CD4-positive, alpha-beta T cell treated with Interleukin-2 at 100 ng/mL for 4 hours (primary cell): Measurements from ENCODE around the gene HSD17B7.
A peak's percentile ranks its signal among the peaks of the same experiment; 100 is the strongest.
"Not testable (repeated sequence)": the region's sequence is repeated elsewhere in the genome, so short reads cannot be mapped to it uniquely, and the experiment has no call there.

ENCODE experiments used
- DNase-seq: peaks from one replicate; pipeline ENCODE4 v3.0.0-alpha.2; 2020; ENCODE audit warnings: low spot score

Gene HSD17B7

GRCh38 chr1:162812357-162812756 is 21.9 kb downstream of the HSD17B7 start:
- DNase-seq = not testable (repeated sequence)

DNA sequence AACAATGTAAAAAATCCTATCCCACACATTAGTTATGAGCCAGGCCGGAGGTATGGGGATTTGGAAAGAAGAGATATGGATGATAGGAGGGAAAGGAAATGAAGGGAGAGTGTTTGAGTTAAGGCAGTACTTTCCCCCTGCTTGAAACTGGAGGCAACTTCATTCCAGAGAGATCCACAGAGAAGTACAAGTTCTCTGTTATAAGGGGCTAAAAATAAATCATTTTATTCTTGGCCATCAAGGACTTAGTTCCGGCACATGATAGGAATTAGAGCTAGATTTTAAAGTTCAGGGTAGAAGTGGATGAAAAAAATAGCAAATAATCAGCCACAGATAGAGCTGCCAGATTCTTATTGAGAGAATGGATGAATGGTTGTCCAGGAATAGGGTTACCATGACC is 27.6 kb downstream of the HSD17B7 start:
- DNase-seq = not testable (repeated sequence)

DNA sequence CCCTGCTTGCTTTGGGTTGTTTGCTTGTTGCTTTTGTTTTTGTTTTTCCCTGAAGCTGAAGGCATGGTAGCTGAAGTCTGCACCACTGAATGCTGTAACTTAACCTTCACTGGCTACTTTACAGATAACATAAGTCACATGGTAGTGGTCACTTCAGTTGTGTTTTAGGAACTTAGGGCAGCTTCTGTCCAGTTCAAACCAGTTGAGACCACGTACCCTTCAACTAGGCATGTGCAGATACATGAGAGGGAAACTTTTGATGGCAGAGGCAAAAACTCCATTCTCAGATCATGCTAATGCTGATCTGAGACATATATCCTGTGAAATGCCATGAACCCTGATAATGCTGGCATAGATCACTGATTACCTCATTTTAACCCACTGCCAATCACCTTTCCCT is 28.2 kb downstream of the HSD17B7 start:
- not testable (repeated sequence) for DNase-seq

- DNase-seq = no peak
Observed at GRCh38 chr1:162822391-162823200, 32.1 kb downstream of the HSD17B7 start.

GRCh38 chr1:162823231-162823630 is 32.7 kb downstream of the HSD17B7 start:
- DNase-seq = peak; percentile 18

DNA sequence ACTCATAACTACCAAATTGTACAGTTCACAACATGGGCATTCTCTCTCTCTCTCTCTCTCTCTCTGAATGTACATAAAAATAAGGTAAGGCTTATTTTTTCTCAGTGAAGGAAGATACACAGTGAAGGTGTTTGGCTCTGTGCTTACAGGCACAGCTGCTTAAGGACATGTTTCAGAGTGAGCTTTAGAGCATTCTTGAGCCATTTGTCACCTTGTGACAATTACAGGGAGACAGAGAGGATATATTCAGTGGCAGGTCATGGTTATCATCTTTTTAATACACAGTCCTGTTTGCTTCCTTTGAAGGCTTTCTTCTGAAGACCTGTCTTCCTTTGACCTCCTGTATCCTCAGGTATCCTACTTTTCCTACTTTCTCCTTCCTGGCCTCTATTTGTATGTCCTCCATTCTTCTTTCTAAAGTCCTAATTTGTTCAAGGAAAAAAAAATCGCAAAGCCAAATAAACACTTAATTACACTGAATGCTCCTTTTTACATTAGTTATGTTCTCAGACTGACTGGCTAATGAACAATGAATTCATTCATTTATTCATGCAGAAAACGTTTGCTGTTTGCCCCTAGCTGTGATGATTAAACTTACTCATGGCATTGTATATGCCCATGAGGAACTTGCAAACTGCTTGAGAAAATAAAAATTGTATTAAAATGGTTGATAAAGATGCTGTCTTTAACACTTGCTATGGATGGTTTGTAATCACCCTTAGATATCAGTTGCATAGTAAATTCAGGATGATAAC is 33.4 kb downstream of the HSD17B7 start:
- no peak for DNase-seq

DNA sequence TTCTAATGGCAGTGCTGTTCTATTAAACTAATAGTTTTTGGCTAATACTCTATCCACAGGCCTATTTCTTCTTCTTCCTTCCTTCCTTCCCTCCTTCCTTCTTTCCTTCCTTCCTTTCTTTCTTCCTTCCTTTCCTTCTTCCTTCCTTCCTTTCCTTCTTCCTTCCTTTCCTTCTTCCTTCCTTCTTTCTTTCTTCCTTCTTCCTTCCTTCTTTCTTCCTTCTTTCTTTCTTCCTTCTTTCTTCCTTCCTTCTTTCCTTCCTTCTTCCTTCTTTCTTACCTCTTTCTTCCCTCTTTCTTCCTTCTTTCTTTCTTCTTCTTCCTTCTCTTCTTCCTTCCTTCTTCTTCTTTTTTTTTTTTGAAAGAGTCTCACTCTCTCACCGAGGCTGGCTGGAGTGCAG is 38.8 kb downstream of the HSD17B7 start:
- no peak for DNase-seq

DNA sequence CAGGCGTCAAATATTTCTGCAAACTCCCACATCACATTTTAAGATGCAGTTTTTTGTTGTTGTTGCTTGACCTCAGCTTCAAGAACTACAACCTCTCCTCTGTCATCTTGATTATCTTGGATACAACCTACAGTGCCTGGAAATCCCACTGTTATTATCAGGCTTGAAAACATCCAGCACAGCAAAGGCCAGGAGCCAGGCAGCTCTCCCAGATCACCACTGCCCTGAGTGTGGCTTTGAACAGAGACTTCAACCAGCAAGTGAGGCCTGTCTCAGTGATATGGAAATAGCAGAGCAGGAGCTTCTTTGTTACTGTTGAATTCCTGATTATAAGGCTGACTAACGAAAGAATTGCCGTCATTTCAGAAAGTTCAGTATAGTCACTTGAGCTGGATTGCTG is 42.0 kb downstream of the HSD17B7 start:
- DNase-seq = no peak

DNA sequence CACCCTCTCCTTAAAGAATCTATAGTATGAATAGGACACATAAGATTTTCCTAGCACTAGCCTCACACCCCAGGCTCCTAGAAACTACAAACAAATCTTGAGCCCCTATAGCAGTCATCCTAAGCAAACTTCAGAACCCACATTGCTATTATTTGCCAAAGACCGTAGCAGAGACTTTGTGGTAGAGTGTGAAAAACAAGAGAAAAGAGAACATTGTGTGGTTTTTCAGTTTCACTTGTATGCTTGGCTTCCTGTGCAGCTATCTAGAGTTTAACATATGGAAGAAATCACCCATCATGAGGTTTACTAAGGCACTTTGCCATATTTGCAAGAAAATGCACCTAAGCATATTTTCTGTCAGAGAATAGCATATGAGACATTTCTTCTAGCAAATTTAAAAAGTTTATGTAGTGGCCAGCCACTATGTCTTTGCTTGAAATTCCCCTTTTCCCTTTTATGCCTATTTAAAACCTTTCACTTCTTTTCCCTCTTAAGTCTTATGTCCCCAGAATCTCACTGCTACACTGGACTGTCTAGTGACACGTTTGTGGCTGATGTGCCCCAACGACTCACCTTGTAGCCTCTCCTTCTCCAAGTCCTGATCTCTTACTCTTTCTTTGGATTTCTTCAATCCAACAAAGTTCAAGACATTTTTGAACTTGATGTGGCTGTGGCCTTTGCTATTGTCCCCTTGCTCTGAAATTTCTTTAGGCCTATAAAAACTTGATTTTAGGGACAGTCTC is 44.8 kb downstream of the HSD17B7 start:
- no peak for DNase-seq

GRCh38 chr1:162838863-162839262 is 48.4 kb downstream of the HSD17B7 start:
- no peak for DNase-seq

- no peak for DNase-seq
Observed at GRCh38 chr1:162840250-162840839, 49.8 kb downstream of the HSD17B7 start.

DNA sequence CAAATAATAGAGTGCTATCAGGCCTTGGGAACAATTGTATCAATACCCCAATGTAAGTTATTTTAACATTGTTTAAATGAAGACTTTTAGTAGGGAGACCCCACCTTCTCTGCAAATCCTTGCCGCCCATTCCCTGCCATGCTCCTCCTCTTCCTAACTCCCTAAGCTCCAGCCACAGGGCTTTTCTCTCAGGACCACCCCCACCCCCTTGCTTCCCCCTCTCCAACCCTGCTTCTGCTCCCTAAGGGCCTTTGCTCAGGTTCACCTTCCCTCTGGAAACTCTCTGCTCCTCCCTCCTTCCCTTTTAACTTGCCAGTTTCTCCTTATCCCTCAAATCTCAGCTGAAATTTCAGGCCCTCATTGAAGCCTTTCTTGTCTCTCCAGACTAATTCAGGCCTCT is 53.7 kb downstream of the HSD17B7 start:
- DNase-seq = no peak

- DNase-seq = no peak
Observed at GRCh38 chr1:162846256-162847212, 56.0 kb downstream of the HSD17B7 start.

DNA sequence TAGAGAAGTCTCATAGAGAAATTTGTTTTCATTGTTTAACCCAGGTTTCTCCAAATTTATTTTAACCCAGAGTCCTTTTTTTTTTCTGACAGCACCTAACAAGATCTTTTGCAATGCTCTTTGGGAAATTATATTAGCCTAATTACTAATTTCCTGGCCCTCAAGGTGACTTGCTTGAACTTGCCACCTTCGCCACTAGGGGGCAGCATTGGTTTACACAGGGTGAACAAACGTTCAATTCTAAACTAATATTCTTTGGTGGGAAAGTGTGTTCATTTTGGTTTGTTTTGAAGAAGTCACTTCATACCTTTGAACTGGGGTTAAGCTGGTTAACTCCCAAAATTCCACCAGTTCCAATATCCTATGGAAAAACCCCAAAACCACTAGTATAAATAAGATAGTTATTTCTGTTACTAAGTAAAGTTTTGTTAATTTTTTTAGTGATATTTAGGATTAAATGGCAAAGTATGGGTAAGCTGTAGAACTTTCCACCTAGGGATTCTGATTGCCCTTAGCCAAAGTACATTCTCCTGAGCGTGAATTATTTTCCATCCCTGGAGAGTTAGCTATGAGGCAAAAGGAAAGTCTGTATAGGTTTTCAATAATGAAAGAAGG is 57.4 kb downstream of the HSD17B7 start:
- peak; percentile 76 for DNase-seq

DNA sequence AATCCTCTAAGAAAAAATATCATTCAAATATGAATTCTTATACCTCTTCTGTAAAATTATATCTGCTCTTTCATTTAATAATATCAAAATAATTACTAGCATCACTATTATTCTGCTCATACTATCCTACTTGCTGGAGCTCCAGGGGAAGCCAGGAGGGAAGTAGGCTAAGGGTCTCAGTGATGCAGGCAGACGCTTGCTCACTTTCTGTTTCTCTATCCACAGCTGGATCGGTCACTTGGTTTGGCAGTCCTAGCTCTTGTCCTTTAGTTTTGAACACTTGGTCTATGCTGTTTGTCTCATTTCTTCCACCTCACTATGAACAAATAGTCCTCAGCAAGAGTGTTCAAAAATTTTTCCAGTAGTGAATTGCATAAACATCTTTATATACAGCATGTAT is 59.2 kb downstream of the HSD17B7 start:
- no peak for DNase-seq

GRCh38 chr1:162851341-162851740 is 60.8 kb downstream of the HSD17B7 start:
- no peak for DNase-seq

DNA sequence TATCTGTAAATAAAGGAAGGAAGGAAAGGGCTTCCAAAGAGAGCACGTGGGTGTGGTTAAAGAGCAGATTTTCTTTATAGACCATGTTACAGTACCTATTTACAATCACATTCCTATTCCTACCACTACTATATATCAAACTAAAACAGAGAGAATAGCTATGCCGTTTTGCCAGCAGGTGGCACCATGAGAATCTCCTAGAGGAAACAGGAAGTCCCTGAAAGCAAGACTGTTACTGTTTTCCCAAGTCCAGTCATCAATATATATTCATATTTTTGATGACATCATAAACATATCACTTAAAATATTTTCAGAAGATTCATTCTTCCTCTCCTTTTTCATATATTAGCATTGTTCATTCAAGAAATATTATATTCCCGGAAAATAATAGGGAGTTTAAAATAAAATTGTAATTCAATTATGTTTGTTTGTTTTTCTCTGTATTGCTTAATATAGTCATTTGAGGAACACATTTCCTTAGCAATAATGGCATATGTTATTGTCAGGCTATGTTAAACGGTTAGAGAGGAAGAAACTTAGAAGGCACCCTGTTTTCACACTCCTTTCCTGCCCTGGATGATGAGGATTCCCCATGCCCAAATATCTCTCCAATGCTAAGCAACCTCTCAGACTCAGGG is 63.9 kb downstream of the HSD17B7 start:
- peak; percentile 51 for DNase-seq

- no peak for DNase-seq
Observed at GRCh38 chr1:162855461-162856150, 65.1 kb downstream of the HSD17B7 start.

- DNase-seq = no peak
Observed at GRCh38 chr1:162856260-162856659, 65.8 kb downstream of the HSD17B7 start.

- no peak for DNase-seq
Observed at GRCh38 chr1:162857850-162858249, 67.3 kb downstream of the HSD17B7 start.
